Endothelial cell of umbilical vein (primary cell): ENCODE data around the gene MASP2.

Experiments used
- POLR2AphosphoS5 ChIP-seq: IDR thresholded peaks from 2 replicates; pipeline ENCODE4 v1.6.1; 2012; ENCODE audit warnings: low read depth, mild to moderate bottlenecking, control low read depth, low read length, moderate library complexity; ENCODE audit not compliant: insufficient read depth
- TF ChIP-seq, protein P1 (sequence below), 2 donors: IDR thresholded peaks; 1 replicate in 1 of 2; 2 replicates in 1 of 2; pipeline ENCODE4 v1.5.1; 2011; ENCODE audit warnings: low read length in 2 of 2, mild to moderate bottlenecking in 2 of 2, moderate library complexity in 2 of 2, control low read depth in 1 of 2, inconsistent platforms in 1 of 2, low read depth in 1 of 2; ENCODE audit not compliant: insufficient read depth in 1 of 2; ENCODE audit errors: extremely low read depth in 1 of 2

DNA sequence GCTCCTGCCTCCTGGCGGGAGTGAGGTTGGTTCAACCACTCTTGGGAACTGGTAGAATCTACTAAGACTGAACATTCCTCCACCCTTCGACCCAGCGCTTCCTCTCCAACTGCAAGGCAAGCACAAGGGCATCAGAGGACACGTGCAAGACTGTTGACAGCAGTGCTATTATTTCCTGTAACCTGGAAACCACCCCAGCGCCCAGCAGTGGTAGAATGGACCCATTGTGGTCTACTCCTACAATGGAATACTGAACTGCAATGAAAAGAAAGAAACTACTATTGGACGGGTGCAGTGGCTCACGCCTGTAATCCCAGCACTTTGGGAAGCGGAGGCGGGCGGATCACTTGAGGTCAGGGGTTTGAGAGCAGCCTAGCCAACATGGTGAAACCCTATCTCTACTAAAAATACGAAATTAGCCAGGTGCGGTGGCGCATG lies 67.5 kb downstream of the MASP2 start:
- TF ChIP-seq, protein P1, sequence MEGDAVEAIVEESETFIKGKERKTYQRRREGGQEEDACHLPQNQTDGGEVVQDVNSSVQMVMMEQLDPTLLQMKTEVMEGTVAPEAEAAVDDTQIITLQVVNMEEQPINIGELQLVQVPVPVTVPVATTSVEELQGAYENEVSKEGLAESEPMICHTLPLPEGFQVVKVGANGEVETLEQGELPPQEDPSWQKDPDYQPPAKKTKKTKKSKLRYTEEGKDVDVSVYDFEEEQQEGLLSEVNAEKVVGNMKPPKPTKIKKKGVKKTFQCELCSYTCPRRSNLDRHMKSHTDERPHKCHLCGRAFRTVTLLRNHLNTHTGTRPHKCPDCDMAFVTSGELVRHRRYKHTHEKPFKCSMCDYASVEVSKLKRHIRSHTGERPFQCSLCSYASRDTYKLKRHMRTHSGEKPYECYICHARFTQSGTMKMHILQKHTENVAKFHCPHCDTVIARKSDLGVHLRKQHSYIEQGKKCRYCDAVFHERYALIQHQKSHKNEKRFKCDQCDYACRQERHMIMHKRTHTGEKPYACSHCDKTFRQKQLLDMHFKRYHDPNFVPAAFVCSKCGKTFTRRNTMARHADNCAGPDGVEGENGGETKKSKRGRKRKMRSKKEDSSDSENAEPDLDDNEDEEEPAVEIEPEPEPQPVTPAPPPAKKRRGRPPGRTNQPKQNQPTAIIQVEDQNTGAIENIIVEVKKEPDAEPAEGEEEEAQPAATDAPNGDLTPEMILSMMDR (IDR thresholded peaks at IDR 0.05; ENCODE audit: extremely low read depth in 1 of 2, insufficient read depth in 1 of 2, low read depth in 1 of 2, low read length in 2 of 2), result no peak
- TF ChIP-seq POLR2AphosphoS5, result no peak
